Loucy (cell line): ENCODE measurements around the gene SYT1.

Source experiments
- H2AFZ ChIP-seq: fragments of 200-600 bp; sonication (generic); 2 replicates; pipeline ENCODE4 v1.6.0; 2016; ENCODE audit warnings: antibody characterized with exemption, mild to moderate bottlenecking, low read length, moderate library complexity
- H3F3A ChIP-seq: fragments of 200-600 bp; 2 replicates; pipeline ENCODE4 v1.6.0; 2016; ENCODE audit warnings: antibody characterized with exemption, low read depth, mild to moderate bottlenecking
- H3K27me3 ChIP-seq: fragments of 200-600 bp; sonication (generic); 2 replicates; pipeline ENCODE4 v1.6.1; 2014; ENCODE audit warnings: low read length, mild to moderate bottlenecking; ENCODE audit not compliant: insufficient read depth, poor library complexity, severe bottlenecking
- H3K36me3 ChIP-seq: fragments of 200-600 bp; sonication (generic); 2 replicates; pipeline ENCODE4 v1.6.1; 2016; ENCODE audit warnings: low read length; ENCODE audit not compliant: insufficient read depth
- H3K4me1 ChIP-seq: fragments of 200-600 bp; sonication (generic); 2 replicates; pipeline ENCODE4 v1.5.1; 2014; ENCODE audit warnings: low read length, mild to moderate bottlenecking; ENCODE audit not compliant: insufficient read depth, poor library complexity, severe bottlenecking
- H3K4me2 ChIP-seq: fragments of 200-600 bp; sonication (generic); 2 replicates; pipeline ENCODE4 v1.6.0; 2014; ENCODE audit warnings: antibody characterized with exemption, low read length, low read depth, mild to moderate bottlenecking; ENCODE audit not compliant: poor library complexity, severe bottlenecking
- H3K4me3 ChIP-seq: fragments of 200-600 bp; sonication (generic); 2 replicates; pipeline ENCODE4 v1.5.1; 2014; ENCODE audit warnings: low read length, mild to moderate bottlenecking, mixed read lengths; ENCODE audit not compliant: poor library complexity, severe bottlenecking
- H3K79me2 ChIP-seq: fragments of 200-600 bp; sonication (generic); 2 replicates; pipeline ENCODE4 v1.6.1; 2014; ENCODE audit warnings: low read length; ENCODE audit not compliant: insufficient read depth
- H3K9ac ChIP-seq: fragments of 200-600 bp; sonication (generic); 2 replicates; pipeline ENCODE4 v1.6.0; 2014; ENCODE audit warnings: mild to moderate bottlenecking, low read depth, low read length, moderate library complexity; ENCODE audit not compliant: poor library complexity, severe bottlenecking
- H3K9me2 ChIP-seq: fragments of 200-600 bp; sonication (generic); replicated peaks from 2 replicates; pipeline ENCODE4 v1.6.1; 2016; ENCODE audit warnings: low read depth, low read length, mixed read lengths
- H3K9me3 ChIP-seq: fragments of 200-600 bp; sonication (generic); 2 replicates; pipeline ENCODE4 v1.6.1; 2014; ENCODE audit warnings: mild to moderate bottlenecking, antibody characterized with exemption, low read length, low read depth; ENCODE audit not compliant: insufficient read depth
- H4K20me1 ChIP-seq: fragments of 200-600 bp; sonication (generic); 2 replicates; pipeline ENCODE4 v1.6.0; 2014; ENCODE audit warnings: antibody characterized with exemption, low read length, mild to moderate bottlenecking; ENCODE audit not compliant: insufficient read depth, poor library complexity, severe bottlenecking
- EZH2phosphoT487 ChIP-seq: fragments of 200-600 bp; IDR thresholded peaks from 2 replicates; pipeline ENCODE4 v1.6.1; 2018; ENCODE audit warnings: antibody characterized with exemption, mild to moderate bottlenecking, moderate library complexity, borderline replicate concordance
- TF ChIP-seq, protein P1 (sequence below): fragments of 200-600 bp; sonication (generic); conservative IDR thresholded peaks from 2 replicates; pipeline ENCODE4 v1.5.1; 2014; ENCODE audit warnings: mild to moderate bottlenecking, antibody characterized with exemption, low read length

Gene SYT1

GRCh38 chr12:79250186-79250585 is 385.6 kb downstream of the SYT1 start:
- Histone ChIP-seq H2AFZ (no peak overlapping the region), H3K9me2 (0 out of 2 replicates have a peak, but pooled peaks cover 3% of the 10 kb centered on the region), H3K79me2 (no peaks in the 10 kb centered on the region), H3K36me3 (no peaks in the 10 kb centered on the region), H3K9me3 (no peaks in the 10 kb centered on the region), H3K4me2 (no peak overlapping the region), H3K4me1 (no peaks in the 10 kb centered on the region), H3F3A (no peaks in the 10 kb centered on the region), H3K4me3 (no peak overlapping the region), H3K27me3 (no peaks in the 10 kb centered on the region), H4K20me1 (no peaks in the 10 kb centered on the region), H3K9ac (no peak overlapping the region)
- TF ChIP-seq EZH2phosphoT487, result no peak
- TF ChIP-seq, protein P1, sequence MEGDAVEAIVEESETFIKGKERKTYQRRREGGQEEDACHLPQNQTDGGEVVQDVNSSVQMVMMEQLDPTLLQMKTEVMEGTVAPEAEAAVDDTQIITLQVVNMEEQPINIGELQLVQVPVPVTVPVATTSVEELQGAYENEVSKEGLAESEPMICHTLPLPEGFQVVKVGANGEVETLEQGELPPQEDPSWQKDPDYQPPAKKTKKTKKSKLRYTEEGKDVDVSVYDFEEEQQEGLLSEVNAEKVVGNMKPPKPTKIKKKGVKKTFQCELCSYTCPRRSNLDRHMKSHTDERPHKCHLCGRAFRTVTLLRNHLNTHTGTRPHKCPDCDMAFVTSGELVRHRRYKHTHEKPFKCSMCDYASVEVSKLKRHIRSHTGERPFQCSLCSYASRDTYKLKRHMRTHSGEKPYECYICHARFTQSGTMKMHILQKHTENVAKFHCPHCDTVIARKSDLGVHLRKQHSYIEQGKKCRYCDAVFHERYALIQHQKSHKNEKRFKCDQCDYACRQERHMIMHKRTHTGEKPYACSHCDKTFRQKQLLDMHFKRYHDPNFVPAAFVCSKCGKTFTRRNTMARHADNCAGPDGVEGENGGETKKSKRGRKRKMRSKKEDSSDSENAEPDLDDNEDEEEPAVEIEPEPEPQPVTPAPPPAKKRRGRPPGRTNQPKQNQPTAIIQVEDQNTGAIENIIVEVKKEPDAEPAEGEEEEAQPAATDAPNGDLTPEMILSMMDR, result no peak

GRCh38 chr12:79250960-79251755 is 386.6 kb downstream of the SYT1 start:
- TF ChIP-seq, protein P1, result no peak
- no peak for TF ChIP-seq EZH2phosphoT487
- Histone ChIP-seq H4K20me1 (no peaks in the 10 kb centered on the region), H3K4me3 (no peak overlapping the region), H3K4me1 (no peaks in the 10 kb centered on the region), H3K27me3 (no peaks in the 10 kb centered on the region), H3F3A (no peaks in the 10 kb centered on the region), H3K36me3 (no peaks in the 10 kb centered on the region), H3K9ac (no peak overlapping the region), H3K79me2 (no peaks in the 10 kb centered on the region), H3K4me2 (no peak overlapping the region), H3K9me2 (0 out of 2 replicates have a peak, but pooled peaks cover 3% of the 10 kb centered on the region), H3K9me3 (no peaks in the 10 kb centered on the region), H2AFZ (no peak overlapping the region)

GRCh38 chr12:79252358-79253075 is 387.9 kb downstream of the SYT1 start:
- no peaks in the 10 kb centered on the region for H3K4me1 ChIP-seq
- H2AFZ ChIP-seq, result no peak overlapping the region
- H4K20me1 ChIP-seq, result no peaks in the 10 kb centered on the region
- H3K79me2 ChIP-seq, result no peaks in the 10 kb centered on the region
- no peaks in the 10 kb centered on the region for H3K27me3 ChIP-seq
- TF ChIP-seq EZH2phosphoT487, result no peak
- TF ChIP-seq, protein P1, result no peak
- H3K4me3 ChIP-seq, result no peak overlapping the region
- H3F3A ChIP-seq, result no peaks in the 10 kb centered on the region
- H3K9me2 ChIP-seq, result 0 out of 2 replicates have a peak, but pooled peaks cover 3% of the 10 kb centered on the region
- no peaks in the 10 kb centered on the region for H3K9me3 ChIP-seq
- no peaks in the 10 kb centered on the region for H3K36me3 ChIP-seq
- no peak overlapping the region for H3K9ac ChIP-seq
- H3K4me2 ChIP-seq, result no peak overlapping the region
